BE2C (cell line): ENCODE results near the gene PPM1H.

Experiments
- DNase-seq: peaks from one replicate; pipeline ENCODE4 v3.0.0-alpha.2; 2020
- H3K27me3 ChIP-seq: fragments of 250-450 bp; sonication (Bioruptor Pico); 2 replicates; pipeline ENCODE4 v1.5.1; 2020; ENCODE audit warnings: mild to moderate bottlenecking
- H3K36me3 ChIP-seq: fragments of 250-450 bp; sonication (Bioruptor Pico); 2 replicates; pipeline ENCODE4 v1.5.1; 2020; ENCODE audit warnings: mild to moderate bottlenecking
- H3K4me1 ChIP-seq: fragments of 250-450 bp; sonication (Bioruptor Pico); 2 replicates; pipeline ENCODE4 v1.5.1; 2020
- H3K4me3 ChIP-seq: 2 replicates; pipeline ENCODE4 v1.5.1; 2011; ENCODE audit warnings: low read depth, low read length
- H3K9me3 ChIP-seq: fragments of 250-450 bp; sonication (Bioruptor Pico); 2 replicates; pipeline ENCODE4 v1.5.1; 2020
- CTCF ChIP-seq: IDR thresholded peaks from 2 replicates; pipeline ENCODE4 v1.5.1; 2012; ENCODE audit warnings: mild to moderate bottlenecking, low read depth, low read length

The PPM1H gene

GRCh38 chr12:62781136-62781880 is 153.6 kb downstream of the PPM1H start:
- Histone ChIP-seq H3K4me3 (no peak overlapping the region), H3K27me3 (no peaks in the 10 kb centered on the region), H3K4me1 (no peaks in the 10 kb centered on the region), H3K9me3 (no peaks in the 10 kb centered on the region), H3K36me3 (no peaks in the 10 kb centered on the region)
- no peak for TF ChIP-seq CTCF
- DNase-seq, result no peak

GRCh38 chr12:62779488-62779887 is 155.5 kb downstream of the PPM1H start:
- Histone ChIP-seq H3K36me3 (no peaks in the 10 kb centered on the region), H3K9me3 (no peaks in the 10 kb centered on the region), H3K27me3 (no peaks in the 10 kb centered on the region), H3K4me1 (no peaks in the 10 kb centered on the region), H3K4me3 (no peak overlapping the region)
- TF ChIP-seq CTCF, result no peak
- DNase-seq, result no peak

GRCh38 chr12:62778187-62778586 is 156.8 kb downstream of the PPM1H start:
- TF ChIP-seq CTCF, result no peak
- H3K4me1 ChIP-seq, result no peaks in the 10 kb centered on the region
- no peaks in the 10 kb centered on the region for H3K27me3 ChIP-seq
- no peak for DNase-seq
- H3K36me3 ChIP-seq, result no peaks in the 10 kb centered on the region
- H3K9me3 ChIP-seq, result no peaks in the 10 kb centered on the region
- no peak overlapping the region for H3K4me3 ChIP-seq

GRCh38 chr12:62776997-62777396 is 158.0 kb downstream of the PPM1H start:
- DNase-seq, result no peak
- H3K27me3 ChIP-seq, result no peaks in the 10 kb centered on the region
- H3K36me3 ChIP-seq, result no peaks in the 10 kb centered on the region
- no peak for TF ChIP-seq CTCF
- H3K4me3 ChIP-seq, result no peak overlapping the region
- no peaks in the 10 kb centered on the region for H3K4me1 ChIP-seq
- H3K9me3 ChIP-seq, result no peaks in the 10 kb centered on the region

GRCh38 chr12:62776575-62776974 is 158.4 kb downstream of the PPM1H start:
- no peak for DNase-seq
- TF ChIP-seq CTCF, result no peak
- H3K4me1 ChIP-seq, result no peaks in the 10 kb centered on the region
- no peaks in the 10 kb centered on the region for H3K9me3 ChIP-seq
- no peaks in the 10 kb centered on the region for H3K36me3 ChIP-seq
- no peak overlapping the region for H3K4me3 ChIP-seq
- H3K27me3 ChIP-seq, result no peaks in the 10 kb centered on the region

- H3K36me3 ChIP-seq, result no peaks in the 10 kb centered on the region
- no peak for TF ChIP-seq CTCF
- DNase-seq, result no peak
- H3K9me3 ChIP-seq, result no peaks in the 10 kb centered on the region
- H3K27me3 ChIP-seq, result no peaks in the 10 kb centered on the region
- H3K4me1 ChIP-seq, result no peaks in the 10 kb centered on the region
- H3K4me3 ChIP-seq, result no peak overlapping the region
Observed at GRCh38 chr12:62774794-62775193, 160.2 kb downstream of the PPM1H start.
